Omental fat pad (tissue), 4 donors: ENCODE results near the gene AHRR. TPM values are rescaled to one million over a fixed set of nuclear protein-coding genes. Genes with fewer than 3 reads are reported as not detected.
A peak's percentile ranks its signal among the peaks of the same experiment; 100 is the strongest.

Source experiments
- ATAC-seq: fragments of 150-250 bp; one replicate; pipeline ENCODE4 v1.9.1; 2016; ENCODE audit warnings: mild to moderate bottlenecking, moderate library complexity; ENCODE audit not compliant: low FRiP score
- DNase-seq: peaks from one replicate; pipeline ENCODE4 v3.0.0-alpha.2; 2019; ENCODE audit warnings: low spot score
- total RNA-seq, 4 donors: library from RNA; depleted of rRNA; stranded (reverse); fragments of >200 nt; gene quantifications; one replicate each; pipeline ENCODE4 v1.1.0, GENCODE V29; 2016
- TF ChIP-seq, protein P1 (sequence below), 3 donors: fragments of 450-650 bp; IDR thresholded peaks; one replicate each; pipeline ENCODE4 v1.5.1; 2016 to 2017; ENCODE audit warnings: antibody characterized with exemption in 3 of 3, mild to moderate bottlenecking in 3 of 3, moderate library complexity in 2 of 3

The AHRR gene
- total RNA-seq, 4 donors from 2014 or later, result 0.25 to 2.2 (median 1.6) TPM

DNA sequence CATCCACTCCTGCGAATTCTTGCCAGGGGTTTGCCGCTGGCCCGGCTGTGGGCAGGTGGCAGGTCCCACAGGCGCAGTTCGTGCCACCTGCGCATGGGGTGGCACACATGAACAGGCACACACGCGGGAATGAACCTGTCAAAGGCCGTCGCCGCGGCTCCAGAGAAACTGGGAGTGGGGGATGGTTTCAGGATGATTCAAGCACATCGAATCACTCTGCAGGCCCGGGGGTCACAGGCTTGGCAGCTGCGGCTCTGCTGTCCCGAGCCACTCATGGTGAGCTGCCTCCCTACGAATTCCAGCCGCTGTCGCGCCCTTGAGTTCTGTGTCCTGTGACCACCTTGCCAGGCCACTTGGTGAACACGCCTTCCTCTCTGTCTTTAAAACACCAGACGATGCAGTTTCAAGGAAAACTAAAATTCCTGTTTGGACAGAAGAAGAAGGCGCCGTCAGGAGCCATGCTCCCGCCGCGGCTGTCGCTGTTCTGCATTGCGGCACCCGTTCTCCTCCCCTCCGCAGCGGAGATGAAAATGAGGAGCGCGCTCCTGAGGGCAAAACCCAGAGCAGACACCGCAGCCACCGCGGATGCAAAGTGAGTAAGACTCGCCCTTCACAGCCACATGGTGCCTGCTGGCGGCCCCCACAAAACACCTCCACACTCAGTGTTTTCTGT is 106.0 kb downstream of the AHRR start:
- DNase-seq, result no peak
- no peak for ATAC-seq
- TF ChIP-seq, protein P1, sequence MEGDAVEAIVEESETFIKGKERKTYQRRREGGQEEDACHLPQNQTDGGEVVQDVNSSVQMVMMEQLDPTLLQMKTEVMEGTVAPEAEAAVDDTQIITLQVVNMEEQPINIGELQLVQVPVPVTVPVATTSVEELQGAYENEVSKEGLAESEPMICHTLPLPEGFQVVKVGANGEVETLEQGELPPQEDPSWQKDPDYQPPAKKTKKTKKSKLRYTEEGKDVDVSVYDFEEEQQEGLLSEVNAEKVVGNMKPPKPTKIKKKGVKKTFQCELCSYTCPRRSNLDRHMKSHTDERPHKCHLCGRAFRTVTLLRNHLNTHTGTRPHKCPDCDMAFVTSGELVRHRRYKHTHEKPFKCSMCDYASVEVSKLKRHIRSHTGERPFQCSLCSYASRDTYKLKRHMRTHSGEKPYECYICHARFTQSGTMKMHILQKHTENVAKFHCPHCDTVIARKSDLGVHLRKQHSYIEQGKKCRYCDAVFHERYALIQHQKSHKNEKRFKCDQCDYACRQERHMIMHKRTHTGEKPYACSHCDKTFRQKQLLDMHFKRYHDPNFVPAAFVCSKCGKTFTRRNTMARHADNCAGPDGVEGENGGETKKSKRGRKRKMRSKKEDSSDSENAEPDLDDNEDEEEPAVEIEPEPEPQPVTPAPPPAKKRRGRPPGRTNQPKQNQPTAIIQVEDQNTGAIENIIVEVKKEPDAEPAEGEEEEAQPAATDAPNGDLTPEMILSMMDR (IDR thresholded peaks at IDR 0.05), result no peak

DNA sequence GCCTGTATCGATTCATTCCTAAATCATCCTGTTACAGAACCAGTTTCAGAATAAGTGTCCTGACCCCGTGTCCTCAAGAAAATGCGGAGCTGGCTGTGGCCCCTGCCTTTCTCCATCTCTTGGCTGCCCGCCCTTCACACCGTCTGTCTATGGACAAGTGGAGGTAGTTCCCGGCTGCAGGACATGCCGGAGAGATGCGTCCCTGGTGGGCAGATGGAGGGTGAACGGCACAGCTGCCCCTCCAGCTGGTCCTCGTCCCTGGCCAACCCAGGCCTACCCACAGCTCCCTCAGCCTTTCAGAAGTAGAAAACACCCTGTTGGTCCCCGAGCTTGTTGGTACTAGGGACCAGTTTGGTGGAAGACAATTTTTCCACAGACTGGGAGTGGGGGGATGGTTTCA is 106.7 kb downstream of the AHRR start:
- ATAC-seq (no peak), DNase-seq (no peak)
- TF ChIP-seq, protein P1 (IDR thresholded peaks at IDR 0.05), result no peak

DNA sequence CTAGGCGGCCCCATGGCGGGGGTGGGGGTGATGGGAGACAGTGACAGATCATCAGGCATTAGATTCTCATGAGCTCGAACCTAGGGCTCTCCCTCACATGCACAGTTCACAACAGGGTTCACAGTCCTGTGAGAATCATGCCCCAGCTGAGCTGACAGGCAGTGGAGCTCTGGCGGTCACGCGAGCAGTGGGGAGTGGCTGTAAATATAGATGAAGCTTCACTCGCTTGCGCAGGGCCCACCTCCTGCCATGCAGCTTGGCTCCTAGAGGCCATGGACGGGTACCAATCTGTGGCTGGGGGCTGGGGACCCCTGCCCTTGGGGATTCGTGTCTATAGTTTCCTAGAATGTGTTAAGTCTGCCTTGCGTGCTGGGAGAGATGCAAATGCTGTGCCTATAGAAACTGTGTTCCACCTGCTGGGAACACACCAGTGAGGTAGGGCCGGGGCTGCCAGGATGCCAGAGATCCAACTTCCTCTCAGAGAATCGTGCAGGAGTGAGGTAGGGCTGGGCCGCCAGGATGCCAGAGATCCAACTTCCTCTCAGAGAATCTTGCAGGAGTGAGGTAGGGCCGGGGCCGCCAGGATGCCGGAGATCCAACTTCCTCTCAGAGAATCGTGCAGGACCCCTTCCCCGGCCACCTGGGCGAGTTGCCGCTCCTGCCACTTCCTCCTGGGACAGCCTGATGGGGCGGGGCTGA is 107.4 kb downstream of the AHRR start:
- no peak for DNase-seq

DNA sequence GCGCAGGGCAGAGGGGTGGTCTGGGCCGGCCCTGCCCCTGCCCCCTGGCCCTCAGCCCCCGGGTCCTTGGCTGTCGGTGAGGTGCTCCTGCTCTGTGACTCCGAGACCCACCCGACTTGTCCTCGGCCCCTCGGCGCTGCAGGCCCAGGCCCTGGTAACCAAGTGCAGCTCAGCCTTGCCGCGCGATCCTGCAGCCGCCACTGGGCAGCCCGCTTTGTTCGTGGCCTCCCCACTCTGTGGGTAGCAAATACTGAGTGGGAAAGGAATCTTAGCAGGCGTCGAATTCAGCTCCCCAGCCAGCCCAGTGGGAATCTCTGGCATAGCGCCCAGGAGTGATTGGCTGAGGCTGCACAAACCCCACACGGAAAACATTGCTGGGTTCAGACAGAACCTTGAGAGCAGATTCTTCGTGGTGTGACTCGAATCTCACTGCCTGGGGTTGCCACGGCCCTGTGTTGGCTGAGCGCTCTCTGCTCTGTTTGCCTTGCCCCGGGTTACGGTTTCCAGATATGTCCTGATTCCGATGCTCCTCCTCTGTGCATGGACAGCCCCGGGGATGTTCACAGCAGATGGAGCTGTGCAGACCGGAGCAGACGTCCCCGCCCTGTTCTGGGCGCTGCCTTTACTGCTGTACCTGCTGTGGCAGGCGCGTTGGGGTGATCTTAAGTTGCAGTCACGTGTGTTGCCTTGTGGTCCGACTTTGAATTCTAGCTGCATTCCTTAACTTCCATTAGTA is 108.1 kb downstream of the AHRR start:
- TF ChIP-seq, protein P1 (IDR thresholded peaks at IDR 0.05), result no peak
- ATAC-seq, result peak; percentile 43
- DNase-seq, result no peak

More for the DNA sequence above, 107.4 kb downstream of the AHRR start:
- TF ChIP-seq, protein P1 (IDR thresholded peaks at IDR 0.05), result no peak
- ATAC-seq, result no peak

DNA sequence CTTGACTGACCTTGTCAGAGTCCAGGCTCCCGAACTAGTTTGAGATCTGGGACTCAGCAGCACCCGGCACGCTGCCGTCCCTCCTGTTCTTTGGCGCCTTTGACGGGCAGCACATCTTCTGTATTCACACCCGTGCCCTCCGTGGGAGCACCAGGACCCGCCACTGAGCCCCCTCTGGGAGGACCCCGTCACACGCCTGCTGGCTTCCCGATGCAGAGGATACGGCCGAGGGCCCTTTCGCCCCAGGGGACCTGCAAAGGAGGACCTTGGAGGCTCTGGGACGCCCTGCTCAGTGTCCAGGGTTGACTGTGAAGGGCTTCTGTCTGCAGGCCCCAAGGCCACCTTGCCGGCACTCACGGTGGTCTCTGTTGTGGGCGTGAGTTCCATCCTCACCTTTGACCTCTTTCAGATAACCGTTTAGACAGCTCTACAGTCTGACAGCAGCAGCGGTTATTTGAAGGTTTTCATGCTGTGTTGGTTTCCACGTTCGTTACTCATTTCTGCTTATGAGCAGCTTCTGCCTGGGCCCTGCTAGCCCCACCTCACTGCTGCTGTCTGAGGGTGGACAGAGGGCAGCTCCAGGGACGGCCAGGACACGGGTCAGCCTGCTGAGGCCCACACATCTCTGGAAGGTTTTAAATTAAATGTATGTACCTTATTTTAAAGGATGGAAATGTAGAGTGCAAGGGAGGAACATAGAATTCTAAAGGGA is 108.9 kb downstream of the AHRR start:
- TF ChIP-seq, protein P1 (IDR thresholded peaks at IDR 0.05), result no peak
- DNase-seq (no peak), ATAC-seq (no peak)

DNA sequence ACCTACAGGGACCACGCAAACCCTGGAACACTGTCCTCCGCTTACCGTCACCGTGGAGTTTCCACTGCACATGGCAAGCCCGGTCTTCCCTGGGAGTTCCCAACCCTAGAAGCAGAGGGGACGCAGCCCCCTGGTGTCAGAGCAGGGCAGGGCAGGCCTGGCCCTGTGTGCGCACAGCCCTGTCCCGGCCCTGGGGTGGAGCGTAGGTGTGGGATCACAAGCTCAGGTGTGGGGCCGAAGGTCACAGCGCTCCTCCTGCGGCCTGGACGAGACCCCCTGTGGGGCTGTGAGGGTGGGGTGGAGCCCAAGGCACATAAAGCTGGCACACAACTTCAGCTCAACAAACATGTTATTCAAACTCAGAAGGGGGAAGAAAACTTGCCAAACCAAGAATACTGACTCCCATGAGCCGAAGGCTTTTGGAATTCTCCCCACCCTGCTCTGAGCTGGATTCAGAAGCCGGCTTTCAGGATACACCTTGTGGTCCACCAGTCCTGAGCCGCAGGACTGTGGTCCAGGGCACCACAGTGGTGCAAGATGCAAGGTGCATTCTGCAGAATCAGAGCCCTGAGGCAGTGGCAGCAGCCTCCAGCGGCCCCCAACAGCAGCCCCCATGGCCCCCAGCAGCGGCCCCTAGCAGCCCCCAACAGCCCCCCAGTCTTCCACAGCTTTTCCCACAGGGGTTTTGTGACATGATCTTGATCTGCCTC is 109.6 kb downstream of the AHRR start:
- DNase-seq, result no peak
- peak; percentile 67 for ATAC-seq
- TF ChIP-seq, protein P1 (IDR thresholded peaks at IDR 0.05), result no peak
